DOHH2 (cell line): ENCODE measurements around the gene OR5AU1.
"Not testable (repeated sequence)": the region's sequence is repeated elsewhere in the genome, so short reads cannot be mapped to it uniquely, and the experiment has no call there.

Experiments
- H3F3A ChIP-seq: fragments of 200-600 bp; sonication (generic), shearing (Covaris generic); 2 replicates; pipeline ENCODE4 v1.6.0; 2016; ENCODE audit warnings: antibody characterized with exemption, mild to moderate bottlenecking; ENCODE audit not compliant: control insufficient read depth, insufficient read depth
- H3K27ac ChIP-seq: fragments of 200-600 bp; sonication (generic); 2 replicates; pipeline ENCODE4 v1.5.1; 2014; ENCODE audit warnings: low read depth, mild to moderate bottlenecking, low read length, moderate library complexity
- H3K27me3 ChIP-seq: fragments of 200-600 bp; sonication (generic); 2 replicates; pipeline ENCODE4 v1.6.1; 2014; ENCODE audit warnings: mild to moderate bottlenecking, low read length, mixed read lengths; ENCODE audit not compliant: control insufficient read depth
- H3K36me3 ChIP-seq: fragments of 200-600 bp; sonication (generic); 2 replicates; pipeline ENCODE4 v1.6.1; 2014; ENCODE audit warnings: mild to moderate bottlenecking, low read length, moderate library complexity, mixed read lengths; ENCODE audit not compliant: control insufficient read depth
- H3K4me1 ChIP-seq: fragments of 200-600 bp; sonication (generic); 2 replicates; pipeline ENCODE4 v1.6.1; 2014; ENCODE audit warnings: mild to moderate bottlenecking, low read length, mixed read lengths; ENCODE audit not compliant: control insufficient read depth
- H3K4me2 ChIP-seq: fragments of 200-600 bp; sonication (generic); 2 replicates; pipeline ENCODE4 v1.6.0; 2014; ENCODE audit warnings: mild to moderate bottlenecking, low read length, moderate library complexity
- H3K4me3 ChIP-seq: fragments of 200-600 bp; sonication (generic); 2 replicates; pipeline ENCODE4 v1.5.1; 2014; ENCODE audit warnings: mild to moderate bottlenecking, low read length, mixed read lengths
- H3K79me2 ChIP-seq: fragments of 200-600 bp; sonication (generic); 2 replicates; pipeline ENCODE4 v1.6.1; 2014; ENCODE audit warnings: mild to moderate bottlenecking, low read length, mixed read lengths; ENCODE audit not compliant: control insufficient read depth
- H3K9me2 ChIP-seq: fragments of 200-600 bp; sonication (generic); replicated peaks from 2 replicates; pipeline ENCODE4 v1.6.1; 2014; ENCODE audit warnings: mild to moderate bottlenecking, low read length, mixed read lengths; ENCODE audit not compliant: control insufficient read depth
- H3K9me3 ChIP-seq: fragments of 200-600 bp; sonication (generic); 2 replicates; pipeline ENCODE4 v1.6.1; 2014; ENCODE audit warnings: antibody characterized with exemption, low read length, mixed read lengths; ENCODE audit not compliant: control insufficient read depth, insufficient read depth
- H4K20me1 ChIP-seq: fragments of 200-600 bp; sonication (generic); 2 replicates; pipeline ENCODE4 v1.6.0; 2014; ENCODE audit warnings: low read depth, mild to moderate bottlenecking, antibody characterized with exemption, low read length, moderate library complexity; ENCODE audit not compliant: control insufficient read depth, insufficient read depth
- EZH2phosphoT487 ChIP-seq: fragments of 200-600 bp; sonication (generic); IDR thresholded peaks from 2 replicates; pipeline ENCODE4 v1.6.1; 2017; ENCODE audit warnings: borderline replicate concordance, mild to moderate bottlenecking, antibody characterized with exemption, low read length, moderate library complexity, mixed read lengths
- TF ChIP-seq, protein P1 (sequence below): fragments of 200-600 bp; sonication (generic); IDR thresholded peaks from one replicate; pipeline ENCODE4 v1.5.1; 2014; ENCODE audit warnings: antibody characterized with exemption, mild to moderate bottlenecking, low read depth, low read length; ENCODE audit not compliant: poor library complexity, severe bottlenecking

Gene OR5AU1

DNA sequence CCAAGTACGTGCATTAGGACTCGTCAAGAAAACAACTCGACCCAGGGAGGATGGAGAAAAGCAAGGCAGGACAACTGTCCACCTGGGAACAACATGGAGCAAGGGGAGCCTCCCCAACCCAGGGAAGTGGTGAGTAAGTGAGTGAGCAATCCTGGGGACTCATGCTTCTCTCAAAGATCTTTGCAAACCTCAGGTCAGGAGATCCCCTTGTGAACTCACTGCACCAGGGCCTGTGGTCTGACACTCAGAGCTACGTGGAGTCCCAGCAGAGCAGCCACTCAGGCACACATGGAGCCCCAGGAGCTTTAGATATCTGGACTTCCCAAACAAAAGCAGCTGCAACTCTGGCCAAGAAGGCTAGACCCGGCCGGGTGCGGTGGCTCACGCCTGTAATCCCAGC lies 12.2 kb upstream of the OR5AU1 start:
- H3K27ac ChIP-seq = no peak overlapping the region
- H3F3A ChIP-seq = no peaks in the 10 kb centered on the region
- peaks cover 10% of the 10 kb centered on the region for H3K27me3 ChIP-seq
- H3K4me3 ChIP-seq = no peak overlapping the region
- no peaks in the 10 kb centered on the region for H3K4me1 ChIP-seq
- no peaks in the 10 kb centered on the region for H3K36me3 ChIP-seq
- no peak overlapping the region for H3K4me2 ChIP-seq
- H3K9me2 ChIP-seq = no peaks in the 10 kb centered on the region
- H3K9me3 ChIP-seq = peaks cover 6% of the 10 kb centered on the region; the same call in 1 of the 2 replicates
- no peak for TF ChIP-seq EZH2phosphoT487
- H3K79me2 ChIP-seq = no peaks in the 10 kb centered on the region
- H4K20me1 ChIP-seq = no peaks in the 10 kb centered on the region

DNA sequence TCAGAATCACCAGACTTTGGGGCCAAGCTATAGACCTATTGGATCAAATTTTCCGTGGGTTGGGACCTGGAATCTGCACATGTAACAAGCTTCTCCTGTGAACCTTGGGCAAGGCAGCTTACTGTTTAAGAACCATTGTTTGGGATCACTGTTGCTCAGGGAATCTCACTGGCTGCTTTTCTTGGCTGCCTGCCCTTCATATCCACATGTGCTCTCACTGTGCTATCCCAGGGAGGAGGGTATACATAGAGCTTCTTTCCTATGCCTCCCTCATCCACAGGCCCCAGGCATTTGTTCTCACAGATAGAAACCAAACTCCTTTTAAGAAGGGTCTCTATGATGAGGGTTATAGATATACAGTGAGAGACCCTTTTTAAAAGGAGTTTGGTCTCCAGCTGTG lies 9.8 kb upstream of the OR5AU1 start:
- not testable (repeated sequence) for H3K4me1 ChIP-seq, H3K9me2 ChIP-seq, H3K9me3 ChIP-seq, H3K27me3 ChIP-seq, H3K4me2 ChIP-seq, H3K4me3 ChIP-seq, H3K27ac ChIP-seq, H3K79me2 ChIP-seq, H3K36me3 ChIP-seq, H4K20me1 ChIP-seq, H3F3A ChIP-seq

- not testable (repeated sequence) for H3K27me3 ChIP-seq, H3F3A ChIP-seq
These were observed 9.2 kb upstream of the OR5AU1 start for GRCh38 chr14:21165002-21165605.

DNA sequence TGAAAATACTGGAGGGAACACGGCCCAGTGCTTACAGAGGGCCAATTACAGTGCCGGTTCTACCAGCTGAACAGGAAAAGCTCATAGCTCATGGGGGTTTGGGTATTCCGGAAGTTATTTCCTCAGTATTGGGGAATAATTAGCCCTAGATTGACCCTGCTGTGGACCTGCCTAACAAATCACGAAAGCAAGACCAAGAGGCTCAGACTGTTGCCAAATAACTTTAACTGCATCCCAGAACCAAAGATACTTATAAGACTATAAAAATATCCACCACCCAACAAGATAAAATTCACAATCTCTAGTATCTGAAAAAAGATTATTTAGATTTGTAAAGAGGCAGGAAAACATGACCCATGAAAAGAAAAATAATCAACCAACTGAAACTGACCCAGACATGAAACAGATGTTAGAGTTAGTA lies 8.0 kb upstream of the OR5AU1 start:
- Histone ChIP-seq H4K20me1 (no peaks in the 10 kb centered on the region), H3K27me3 (peaks cover 7% of the 10 kb centered on the region; the same call in 1 of the 2 replicates), H3K9me3 (0 out of 2 replicates have a peak, but pooled peaks cover 2% of the 10 kb centered on the region), H3F3A (no peaks in the 10 kb centered on the region), H3K36me3 (no peaks in the 10 kb centered on the region), H3K4me3 (no peak overlapping the region), H3K4me2 (no peak overlapping the region), H3K9me2 (no peaks in the 10 kb centered on the region), H3K4me1 (no peaks in the 10 kb centered on the region), H3K27ac (no peak overlapping the region), H3K79me2 (no peaks in the 10 kb centered on the region)
- TF ChIP-seq, protein P1, sequence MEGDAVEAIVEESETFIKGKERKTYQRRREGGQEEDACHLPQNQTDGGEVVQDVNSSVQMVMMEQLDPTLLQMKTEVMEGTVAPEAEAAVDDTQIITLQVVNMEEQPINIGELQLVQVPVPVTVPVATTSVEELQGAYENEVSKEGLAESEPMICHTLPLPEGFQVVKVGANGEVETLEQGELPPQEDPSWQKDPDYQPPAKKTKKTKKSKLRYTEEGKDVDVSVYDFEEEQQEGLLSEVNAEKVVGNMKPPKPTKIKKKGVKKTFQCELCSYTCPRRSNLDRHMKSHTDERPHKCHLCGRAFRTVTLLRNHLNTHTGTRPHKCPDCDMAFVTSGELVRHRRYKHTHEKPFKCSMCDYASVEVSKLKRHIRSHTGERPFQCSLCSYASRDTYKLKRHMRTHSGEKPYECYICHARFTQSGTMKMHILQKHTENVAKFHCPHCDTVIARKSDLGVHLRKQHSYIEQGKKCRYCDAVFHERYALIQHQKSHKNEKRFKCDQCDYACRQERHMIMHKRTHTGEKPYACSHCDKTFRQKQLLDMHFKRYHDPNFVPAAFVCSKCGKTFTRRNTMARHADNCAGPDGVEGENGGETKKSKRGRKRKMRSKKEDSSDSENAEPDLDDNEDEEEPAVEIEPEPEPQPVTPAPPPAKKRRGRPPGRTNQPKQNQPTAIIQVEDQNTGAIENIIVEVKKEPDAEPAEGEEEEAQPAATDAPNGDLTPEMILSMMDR = no peak

More at GRCh38 chr14:21165002-21165605, 9.2 kb upstream of the OR5AU1 start:
- H3K27ac ChIP-seq, H3K79me2 ChIP-seq, H3K9me2 ChIP-seq, H3K4me1 ChIP-seq, H4K20me1 ChIP-seq, H3K4me2 ChIP-seq, H3K36me3 ChIP-seq, H3K9me3 ChIP-seq, H3K4me3 ChIP-seq: not testable (repeated sequence)

DNA sequence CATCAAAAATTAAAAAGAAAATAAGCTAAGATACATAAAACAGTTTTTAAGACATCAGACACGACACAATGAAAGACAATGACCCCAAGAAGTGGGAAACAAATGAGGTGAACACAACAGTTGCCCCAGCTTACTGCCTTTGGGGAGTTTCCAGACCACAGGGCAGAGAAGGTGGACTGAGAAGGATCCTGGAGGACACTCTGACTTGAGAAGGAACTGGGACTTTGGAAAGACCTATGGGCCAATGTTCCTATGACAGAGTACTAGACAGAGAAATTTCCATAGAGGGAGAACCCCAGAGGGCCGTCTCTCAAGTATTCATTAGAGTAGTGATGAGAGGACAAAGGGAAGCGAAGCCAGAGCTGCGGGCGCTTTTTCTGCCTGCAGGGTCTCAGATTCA lies 6.2 kb upstream of the OR5AU1 start:
- no peak overlapping the region for H3K4me3 ChIP-seq
- H3F3A ChIP-seq = no peaks in the 10 kb centered on the region
- H3K36me3 ChIP-seq = no peaks in the 10 kb centered on the region
- no peaks in the 10 kb centered on the region for H3K9me2 ChIP-seq
- no peak overlapping the region for H3K27ac ChIP-seq
- no peaks in the 10 kb centered on the region for H3K9me3 ChIP-seq
- H3K27me3 ChIP-seq = peaks cover 11% of the 10 kb centered on the region; the same call in 1 of the 2 replicates
- H3K79me2 ChIP-seq = no peaks in the 10 kb centered on the region
- no peaks in the 10 kb centered on the region for H4K20me1 ChIP-seq
- H3K4me1 ChIP-seq = no peaks in the 10 kb centered on the region
- TF ChIP-seq, protein P1 = no peak
- no peak for TF ChIP-seq EZH2phosphoT487
- no peak overlapping the region for H3K4me2 ChIP-seq
